ENCODE measurements around the gene ABCA7.

The ABCA7 gene

GRCh38 chr19:1089126-1089771, 49.3 kb downstream of the ABCA7 start:
- no peak for TF ChIP-seq CTCF (IDR thresholded peaks at IDR 0.05; ENCODE audit: low read length, missing control alignments)
- H3K4me3 ChIP-seq (replicated peaks; ENCODE audit: low read depth, low read length), result no peak overlapping the region
- DNase-seq (ENCODE audit: low read depth), result no peak

GRCh38 chr19:1089891-1090290, 50.0 kb downstream of the ABCA7 start:
- DNase-seq (ENCODE audit: low read depth), result no peak
- no peak for TF ChIP-seq CTCF (IDR thresholded peaks at IDR 0.05; ENCODE audit: low read length, missing control alignments)
- H3K4me3 ChIP-seq (replicated peaks; ENCODE audit: low read depth, low read length), result no peak overlapping the region

GRCh38 chr19:1090731-1091543, 51.0 kb downstream of the ABCA7 start:
- DNase-seq (ENCODE audit: low read depth), result no peak
- H3K4me3 ChIP-seq (replicated peaks; ENCODE audit: low read depth, low read length), result no peak overlapping the region
- TF ChIP-seq CTCF (IDR thresholded peaks at IDR 0.05; ENCODE audit: low read length, missing control alignments), result no peak

- H3K4me3 ChIP-seq (replicated peaks; ENCODE audit: low read depth, low read length), result no peak overlapping the region
- no peak for DNase-seq (ENCODE audit: low read depth)
- TF ChIP-seq CTCF (IDR thresholded peaks at IDR 0.05; ENCODE audit: low read length, missing control alignments), result no peak
These were observed 51.8 kb downstream of the ABCA7 start for GRCh38 chr19:1091544-1092175.

GRCh38 chr19:1093330-1093729, 53.4 kb downstream of the ABCA7 start:
- TF ChIP-seq CTCF (IDR thresholded peaks at IDR 0.05; ENCODE audit: low read length, missing control alignments), result no peak
- peak overlapping the region; percentile 90 for H3K4me3 ChIP-seq (replicated peaks; ENCODE audit: low read depth, low read length)
- no peak for DNase-seq (ENCODE audit: low read depth)

GRCh38 chr19:1093811-1094553, 54.1 kb downstream of the ABCA7 start:
- no peak for TF ChIP-seq CTCF (IDR thresholded peaks at IDR 0.05; ENCODE audit: low read length, missing control alignments)
- peak overlapping the region; percentile 90 for H3K4me3 ChIP-seq (replicated peaks; ENCODE audit: low read depth, low read length)
- no peak for DNase-seq (ENCODE audit: low read depth)
